ENCODE measurements around the gene GRB10.

The GRB10 gene

DNA sequence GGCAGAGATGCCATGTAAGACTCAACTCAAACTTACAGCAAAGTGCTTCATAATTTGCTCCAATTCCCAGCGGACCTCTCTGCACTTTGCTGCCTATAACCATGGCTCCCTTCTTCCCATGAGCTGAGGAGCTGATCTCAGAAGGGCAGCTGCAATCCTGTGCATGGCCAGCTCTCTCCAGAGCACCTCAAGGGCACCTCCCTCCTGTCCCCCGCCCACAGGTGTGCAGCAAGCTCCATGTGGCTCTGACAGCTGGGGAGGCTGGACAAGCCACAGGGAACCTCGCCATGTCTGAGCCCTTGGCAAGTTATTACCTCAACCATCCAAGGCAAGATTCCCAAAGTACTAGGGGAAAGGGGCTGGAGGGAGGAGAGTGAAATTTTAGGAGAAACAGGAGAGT lies 156.4 kb downstream of the GRB10 start:
- TF ChIP-seq, protein P1, sequence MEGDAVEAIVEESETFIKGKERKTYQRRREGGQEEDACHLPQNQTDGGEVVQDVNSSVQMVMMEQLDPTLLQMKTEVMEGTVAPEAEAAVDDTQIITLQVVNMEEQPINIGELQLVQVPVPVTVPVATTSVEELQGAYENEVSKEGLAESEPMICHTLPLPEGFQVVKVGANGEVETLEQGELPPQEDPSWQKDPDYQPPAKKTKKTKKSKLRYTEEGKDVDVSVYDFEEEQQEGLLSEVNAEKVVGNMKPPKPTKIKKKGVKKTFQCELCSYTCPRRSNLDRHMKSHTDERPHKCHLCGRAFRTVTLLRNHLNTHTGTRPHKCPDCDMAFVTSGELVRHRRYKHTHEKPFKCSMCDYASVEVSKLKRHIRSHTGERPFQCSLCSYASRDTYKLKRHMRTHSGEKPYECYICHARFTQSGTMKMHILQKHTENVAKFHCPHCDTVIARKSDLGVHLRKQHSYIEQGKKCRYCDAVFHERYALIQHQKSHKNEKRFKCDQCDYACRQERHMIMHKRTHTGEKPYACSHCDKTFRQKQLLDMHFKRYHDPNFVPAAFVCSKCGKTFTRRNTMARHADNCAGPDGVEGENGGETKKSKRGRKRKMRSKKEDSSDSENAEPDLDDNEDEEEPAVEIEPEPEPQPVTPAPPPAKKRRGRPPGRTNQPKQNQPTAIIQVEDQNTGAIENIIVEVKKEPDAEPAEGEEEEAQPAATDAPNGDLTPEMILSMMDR (IDR thresholded peaks at IDR 0.05; ENCODE audit: insufficient read depth, missing control alignments) = no peak
- FAIRE-seq (no peak), DNase-seq (ENCODE audit: insufficient read length, low spot score) (no peak)

DNA sequence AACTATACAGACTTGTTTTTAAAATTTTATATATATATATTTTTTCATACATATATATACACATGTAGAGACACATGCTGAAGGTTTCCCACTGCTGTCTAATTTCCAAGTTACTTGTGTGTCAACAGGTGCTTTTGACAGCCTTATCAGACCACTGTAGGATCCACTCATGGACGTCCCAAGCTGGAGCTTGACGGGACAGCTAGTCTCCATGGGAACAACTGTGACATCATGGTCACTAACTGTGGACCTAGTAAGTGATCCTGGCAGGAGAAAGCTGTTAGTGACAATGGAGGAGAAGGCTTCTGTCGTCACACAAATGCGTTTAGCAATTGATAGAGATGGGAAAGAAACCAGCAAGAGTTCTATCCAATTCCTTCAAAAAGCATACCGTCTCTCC lies 157.3 kb downstream of the GRB10 start:
- no peak for FAIRE-seq
- TF ChIP-seq, protein P1 (IDR thresholded peaks at IDR 0.05; ENCODE audit: insufficient read depth, missing control alignments) = no peak
- DNase-seq (ENCODE audit: insufficient read length, low spot score) = no peak

DNA sequence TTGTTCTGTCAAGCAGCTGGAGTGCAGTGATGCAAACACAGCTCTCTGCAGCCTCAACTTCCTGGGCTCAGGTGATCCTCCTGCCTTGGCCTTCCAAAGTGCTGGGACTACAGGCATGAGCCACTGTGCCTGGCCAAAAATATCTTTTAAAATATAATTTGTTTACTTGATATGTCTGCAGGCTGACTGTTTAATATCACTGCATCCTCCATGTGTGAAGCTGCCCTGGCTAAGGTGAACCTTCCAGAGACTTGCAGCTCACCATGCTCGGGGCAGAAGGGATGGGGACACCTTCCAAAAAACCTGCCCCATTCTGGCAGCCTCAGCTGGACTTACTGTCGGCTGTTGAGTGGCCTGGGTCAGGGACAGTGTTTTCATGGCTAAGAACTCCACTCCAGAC lies 159.9 kb downstream of the GRB10 start:
- no peak for FAIRE-seq
- TF ChIP-seq, protein P1 (IDR thresholded peaks at IDR 0.05; ENCODE audit: insufficient read depth, missing control alignments) = no peak
- no peak for DNase-seq (ENCODE audit: insufficient read length, low spot score)

DNA sequence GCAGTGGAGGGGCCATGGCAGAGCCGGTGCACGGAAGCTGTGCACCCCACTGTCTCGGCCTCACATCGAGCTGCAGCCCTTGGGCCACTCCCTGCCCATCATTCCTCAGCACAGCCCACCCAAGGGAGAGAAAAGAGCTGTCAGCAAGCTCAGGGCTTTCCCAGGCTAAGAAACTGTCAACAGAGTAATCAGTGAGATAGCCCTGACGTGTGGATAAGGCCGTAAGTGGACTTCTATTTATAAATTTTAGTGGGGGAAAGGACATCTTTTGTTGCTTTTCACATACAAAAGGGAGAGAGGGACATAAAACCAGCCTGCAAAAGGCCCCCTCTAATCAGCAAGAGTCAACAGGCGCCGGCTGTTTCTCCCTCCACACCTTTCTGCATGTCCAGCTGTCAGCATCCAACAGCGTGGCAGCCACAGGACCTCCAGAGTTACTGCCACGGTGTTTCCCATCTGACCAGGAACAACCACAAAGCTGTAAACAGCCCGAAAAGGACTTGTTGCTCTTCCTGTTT lies 160.7 kb downstream of the GRB10 start:
- no peak for DNase-seq (ENCODE audit: insufficient read length, low spot score)
- TF ChIP-seq, protein P1 (IDR thresholded peaks at IDR 0.05; ENCODE audit: insufficient read depth, missing control alignments) = no peak
- FAIRE-seq = no peak

DNA sequence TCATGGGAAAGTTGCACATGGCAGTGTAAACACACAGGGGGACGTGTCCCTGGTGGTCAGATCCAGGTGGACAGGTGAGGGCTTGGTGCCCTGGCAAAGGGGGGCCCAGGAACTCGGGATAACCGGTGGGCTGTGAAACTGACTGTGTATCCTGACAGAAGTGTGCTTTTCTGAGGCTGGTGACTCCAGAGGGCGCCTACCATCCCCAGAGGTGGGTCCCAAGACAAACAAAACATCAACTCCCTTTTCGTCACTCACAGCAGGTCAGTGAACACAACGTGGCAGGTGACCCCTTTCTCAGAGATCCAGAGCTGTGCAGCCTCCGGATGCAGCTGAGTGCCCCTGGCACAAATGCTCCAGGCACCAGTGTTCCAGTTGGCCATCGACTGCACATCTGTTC lies 161.5 kb downstream of the GRB10 start:
- TF ChIP-seq, protein P1 (IDR thresholded peaks at IDR 0.05; ENCODE audit: insufficient read depth, missing control alignments) = no peak
- no peak for FAIRE-seq
- no peak for DNase-seq (ENCODE audit: insufficient read length, low spot score)

DNA sequence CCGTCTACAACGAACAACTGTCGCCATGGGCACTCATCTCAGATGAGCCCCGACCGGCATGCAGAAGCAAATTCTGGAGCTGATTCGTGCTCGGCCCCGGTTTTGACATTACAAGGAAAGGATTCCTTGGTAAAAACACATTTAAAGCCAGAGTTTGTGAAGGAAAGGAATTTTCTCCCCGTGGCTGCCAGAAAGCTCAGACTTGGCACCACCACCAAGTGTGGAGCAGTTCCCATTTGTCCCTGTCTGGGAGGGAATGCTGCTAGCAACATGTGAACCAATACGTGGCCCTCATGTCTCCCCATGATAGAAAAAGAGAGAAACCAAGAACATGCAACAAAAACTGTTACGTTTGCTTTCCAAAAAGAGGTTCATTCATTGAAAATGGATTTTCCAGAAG lies 162.3 kb downstream of the GRB10 start:
- TF ChIP-seq, protein P1 (IDR thresholded peaks at IDR 0.05; ENCODE audit: insufficient read depth, missing control alignments) = no peak
- DNase-seq (ENCODE audit: insufficient read length, low spot score) = no peak
- no peak for FAIRE-seq

DNA sequence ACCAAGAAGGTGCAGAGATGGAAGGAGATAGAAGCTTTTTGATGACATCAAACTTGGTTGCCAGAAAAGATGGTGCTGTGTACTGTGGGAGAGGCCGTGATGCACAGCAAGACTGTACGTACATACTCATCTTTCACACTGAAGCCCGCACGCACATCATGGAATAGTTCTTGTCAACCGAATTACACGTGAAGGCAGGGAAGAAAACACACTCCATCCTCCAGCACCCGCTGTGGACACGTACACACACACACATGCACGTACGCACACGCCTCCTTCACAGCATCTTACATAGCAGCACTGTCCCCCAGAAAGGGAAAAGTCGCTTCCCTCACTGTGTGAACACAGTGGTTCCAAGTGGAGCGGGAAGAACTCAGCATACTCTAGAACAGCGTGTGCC lies 163.0 kb downstream of the GRB10 start:
- DNase-seq (ENCODE audit: insufficient read length, low spot score) (no peak), FAIRE-seq (no peak)
- TF ChIP-seq, protein P1 (IDR thresholded peaks at IDR 0.05; ENCODE audit: insufficient read depth, missing control alignments) = no peak

All from D721Med (cell line).